HEK293 (cell line): ENCODE results near the gene BCR.

Source experiments
- BCL11B ChIP-seq: fragments of 450-650 bp; formaldehyde crosslinking; IDR thresholded peaks from 2 replicates; pipeline ENCODE4 v1.5.1; 2016; ENCODE audit warnings: low read depth, missing biosample characterization, missing genetic modification characterization
- ELK4 ChIP-seq: IDR thresholded peaks from 2 replicates; pipeline ENCODE4 v1.6.1; 2011; ENCODE audit warnings: mild to moderate bottlenecking, low read depth, low read length, borderline replicate concordance
- MZF1 ChIP-seq: fragments of 450-650 bp; formaldehyde crosslinking; IDR thresholded peaks from 2 replicates; pipeline ENCODE4 v1.5.1; 2017; ENCODE audit warnings: missing biosample characterization, missing genetic modification characterization, borderline replicate concordance
- OVOL3 ChIP-seq: fragments of 450-650 bp; formaldehyde crosslinking; IDR thresholded peaks from 2 replicates; pipeline ENCODE4 v1.5.1; 2016; ENCODE audit warnings: missing biosample characterization, missing genetic modification characterization
- PRDM4 ChIP-seq: fragments of 450-650 bp; formaldehyde crosslinking; IDR thresholded peaks from 2 replicates; pipeline ENCODE4 v1.5.1; 2017; ENCODE audit warnings: missing biosample characterization, missing genetic modification characterization
- ZBTB1 ChIP-seq: fragments of 450-650 bp; formaldehyde crosslinking; IDR thresholded peaks from 2 replicates; pipeline ENCODE4 v1.5.1; 2016; ENCODE audit warnings: missing biosample characterization, missing genetic modification characterization
- ZFP69B ChIP-seq: fragments of 450-650 bp; formaldehyde crosslinking; IDR thresholded peaks from 2 replicates; pipeline ENCODE4 v1.5.1; 2016; ENCODE audit warnings: missing biosample characterization, missing genetic modification characterization
- ZIC2 ChIP-seq: fragments of 450-650 bp; formaldehyde crosslinking; IDR thresholded peaks from 2 replicates; pipeline ENCODE4 v1.5.1; 2016; ENCODE audit warnings: missing biosample characterization, missing genetic modification characterization
- ZNF169 ChIP-seq: fragments of 450-650 bp; formaldehyde crosslinking; IDR thresholded peaks from 2 replicates; pipeline ENCODE4 v1.5.1; 2016; ENCODE audit warnings: missing biosample characterization, missing genetic modification characterization
- ZNF175 ChIP-seq: fragments of 450-650 bp; formaldehyde crosslinking; IDR thresholded peaks from 2 replicates; pipeline ENCODE4 v1.5.1; 2016; ENCODE audit warnings: missing biosample characterization, missing genetic modification characterization
- ZNF184 ChIP-seq: fragments of 450-650 bp; IDR thresholded peaks from 2 replicates; pipeline ENCODE4 v1.5.1; 2018; ENCODE audit warnings: missing biosample characterization, mild to moderate bottlenecking, missing genetic modification characterization
- ZNF211 ChIP-seq: fragments of 450-650 bp; formaldehyde crosslinking; IDR thresholded peaks from 2 replicates; pipeline ENCODE4 v1.5.1; 2016; ENCODE audit warnings: low read depth, missing biosample characterization, missing genetic modification characterization
- ZNF221 ChIP-seq: fragments of 450-650 bp; formaldehyde crosslinking; IDR thresholded peaks from 2 replicates; pipeline ENCODE4 v1.5.1; 2017; ENCODE audit warnings: missing biosample characterization, missing genetic modification characterization, borderline replicate concordance
- ZNF292 ChIP-seq: fragments of 450-650 bp; formaldehyde crosslinking; IDR thresholded peaks from 2 replicates; pipeline ENCODE4 v1.5.1; 2016; ENCODE audit warnings: low read depth, missing biosample characterization, missing genetic modification characterization, borderline replicate concordance
- ZNF341 ChIP-seq: fragments of 450-650 bp; formaldehyde crosslinking; IDR thresholded peaks from 2 replicates; pipeline ENCODE4; 2016; ENCODE audit warnings: low read depth, missing biosample characterization, missing genetic modification characterization
- ZNF518A ChIP-seq: fragments of 450-650 bp; formaldehyde crosslinking; conservative IDR thresholded peaks from 2 replicates; pipeline ENCODE4 v1.5.1; 2016; ENCODE audit warnings: low read depth, missing biosample characterization, missing genetic modification characterization
- ZNF610 ChIP-seq: fragments of 450-650 bp; formaldehyde crosslinking; IDR thresholded peaks from 2 replicates; pipeline ENCODE4 v1.5.1; 2016; ENCODE audit warnings: missing biosample characterization, missing genetic modification characterization, borderline replicate concordance
- ZNF677 ChIP-seq: fragments of 450-650 bp; IDR thresholded peaks from 2 replicates; pipeline ENCODE4 v1.5.0; 2018; ENCODE audit warnings: missing biosample characterization, mild to moderate bottlenecking, missing genetic modification characterization, moderate library complexity
- ZNF785 ChIP-seq: fragments of 450-650 bp; formaldehyde crosslinking; IDR thresholded peaks from 2 replicates; pipeline ENCODE4 v1.5.1; 2016; ENCODE audit warnings: missing biosample characterization, missing genetic modification characterization
- TF ChIP-seq, protein P1 (sequence below): fragments of 450-650 bp; formaldehyde crosslinking; IDR thresholded peaks from 2 replicates; pipeline ENCODE4 v1.5.1; 2016; ENCODE audit warnings: missing biosample characterization, missing genetic modification characterization, borderline replicate concordance
- TF ChIP-seq, protein P2 (sequence below): fragments of 450-650 bp; formaldehyde crosslinking; IDR thresholded peaks from 2 replicates; pipeline ENCODE4 v1.5.1; 2016; ENCODE audit warnings: missing biosample characterization, missing genetic modification characterization
- TF ChIP-seq, protein P3 (sequence below): fragments of 450-650 bp; formaldehyde crosslinking; IDR thresholded peaks from 2 replicates; pipeline ENCODE4 v1.5.1; 2016; ENCODE audit warnings: missing biosample characterization, missing genetic modification characterization

BCR gene

DNA sequence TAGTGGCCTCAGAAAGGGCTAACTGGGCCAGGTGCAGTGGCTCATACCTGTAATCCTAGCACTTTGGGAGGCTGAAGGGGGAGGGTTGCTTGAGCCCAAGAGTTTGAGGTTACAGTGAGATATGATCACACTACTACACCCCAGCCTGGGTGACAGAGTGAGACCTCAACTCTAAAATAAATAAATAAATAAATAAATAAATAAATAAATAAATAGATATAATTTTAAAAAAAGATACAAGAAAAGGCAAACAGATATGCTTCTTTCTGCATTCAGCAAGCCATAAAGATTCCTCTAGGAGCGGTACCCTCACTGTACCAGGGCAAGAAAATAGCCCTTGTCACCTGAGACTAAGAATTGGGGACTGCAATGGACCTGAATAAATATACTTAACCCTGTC, 37.2 kb upstream of the BCR start (continued):
- TF ChIP-seq PRDM4 (tag by site-specific recombination) (no peak), MZF1 (tag by site-specific recombination) (no peak), ZNF677 (tag by site-specific recombination) (no peak), ZNF211 (tag by site-specific recombination) (no peak), ZNF169 (tag by site-specific recombination) (no peak), ZBTB1 (tag by site-specific recombination) (no peak), ZNF610 (tag by site-specific recombination) (no peak), ZNF221 (tag by site-specific recombination) (no peak), ELK4 (no peak), ZIC2 (tag by site-specific recombination) (no peak), BCL11B (tag by site-specific recombination) (no peak), ZNF518A (tag by site-specific recombination) (peak; percentile 92), OVOL3 (tag by site-specific recombination) (no peak), ZNF175 (tag by site-specific recombination) (no peak), ZFP69B (tag by site-specific recombination) (no peak), ZNF785 (tag by site-specific recombination) (no peak), ZNF341 (tag by site-specific recombination) (peak; percentile 20; the same call in 1 of the 2 replicates), ZNF292 (tag by site-specific recombination) (peak; percentile 52; the same call in 1 of the 2 replicates), ZNF184 (tag by site-specific recombination) (no peak)
- TF ChIP-seq, protein P1, sequence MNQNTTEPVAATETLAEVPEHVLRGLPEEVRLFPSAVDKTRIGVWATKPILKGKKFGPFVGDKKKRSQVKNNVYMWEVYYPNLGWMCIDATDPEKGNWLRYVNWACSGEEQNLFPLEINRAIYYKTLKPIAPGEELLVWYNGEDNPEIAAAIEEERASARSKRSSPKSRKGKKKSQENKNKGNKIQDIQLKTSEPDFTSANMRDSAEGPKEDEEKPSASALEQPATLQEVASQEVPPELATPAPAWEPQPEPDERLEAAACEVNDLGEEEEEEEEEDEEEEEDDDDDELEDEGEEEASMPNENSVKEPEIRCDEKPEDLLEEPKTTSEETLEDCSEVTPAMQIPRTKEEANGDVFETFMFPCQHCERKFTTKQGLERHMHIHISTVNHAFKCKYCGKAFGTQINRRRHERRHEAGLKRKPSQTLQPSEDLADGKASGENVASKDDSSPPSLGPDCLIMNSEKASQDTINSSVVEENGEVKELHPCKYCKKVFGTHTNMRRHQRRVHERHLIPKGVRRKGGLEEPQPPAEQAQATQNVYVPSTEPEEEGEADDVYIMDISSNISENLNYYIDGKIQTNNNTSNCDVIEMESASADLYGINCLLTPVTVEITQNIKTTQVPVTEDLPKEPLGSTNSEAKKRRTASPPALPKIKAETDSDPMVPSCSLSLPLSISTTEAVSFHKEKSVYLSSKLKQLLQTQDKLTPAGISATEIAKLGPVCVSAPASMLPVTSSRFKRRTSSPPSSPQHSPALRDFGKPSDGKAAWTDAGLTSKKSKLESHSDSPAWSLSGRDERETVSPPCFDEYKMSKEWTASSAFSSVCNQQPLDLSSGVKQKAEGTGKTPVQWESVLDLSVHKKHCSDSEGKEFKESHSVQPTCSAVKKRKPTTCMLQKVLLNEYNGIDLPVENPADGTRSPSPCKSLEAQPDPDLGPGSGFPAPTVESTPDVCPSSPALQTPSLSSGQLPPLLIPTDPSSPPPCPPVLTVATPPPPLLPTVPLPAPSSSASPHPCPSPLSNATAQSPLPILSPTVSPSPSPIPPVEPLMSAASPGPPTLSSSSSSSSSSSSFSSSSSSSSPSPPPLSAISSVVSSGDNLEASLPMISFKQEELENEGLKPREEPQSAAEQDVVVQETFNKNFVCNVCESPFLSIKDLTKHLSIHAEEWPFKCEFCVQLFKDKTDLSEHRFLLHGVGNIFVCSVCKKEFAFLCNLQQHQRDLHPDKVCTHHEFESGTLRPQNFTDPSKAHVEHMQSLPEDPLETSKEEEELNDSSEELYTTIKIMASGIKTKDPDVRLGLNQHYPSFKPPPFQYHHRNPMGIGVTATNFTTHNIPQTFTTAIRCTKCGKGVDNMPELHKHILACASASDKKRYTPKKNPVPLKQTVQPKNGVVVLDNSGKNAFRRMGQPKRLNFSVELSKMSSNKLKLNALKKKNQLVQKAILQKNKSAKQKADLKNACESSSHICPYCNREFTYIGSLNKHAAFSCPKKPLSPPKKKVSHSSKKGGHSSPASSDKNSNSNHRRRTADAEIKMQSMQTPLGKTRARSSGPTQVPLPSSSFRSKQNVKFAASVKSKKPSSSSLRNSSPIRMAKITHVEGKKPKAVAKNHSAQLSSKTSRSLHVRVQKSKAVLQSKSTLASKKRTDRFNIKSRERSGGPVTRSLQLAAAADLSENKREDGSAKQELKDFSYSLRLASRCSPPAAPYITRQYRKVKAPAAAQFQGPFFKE (tag by site-specific recombination): no peak
- TF ChIP-seq, protein P2, sequence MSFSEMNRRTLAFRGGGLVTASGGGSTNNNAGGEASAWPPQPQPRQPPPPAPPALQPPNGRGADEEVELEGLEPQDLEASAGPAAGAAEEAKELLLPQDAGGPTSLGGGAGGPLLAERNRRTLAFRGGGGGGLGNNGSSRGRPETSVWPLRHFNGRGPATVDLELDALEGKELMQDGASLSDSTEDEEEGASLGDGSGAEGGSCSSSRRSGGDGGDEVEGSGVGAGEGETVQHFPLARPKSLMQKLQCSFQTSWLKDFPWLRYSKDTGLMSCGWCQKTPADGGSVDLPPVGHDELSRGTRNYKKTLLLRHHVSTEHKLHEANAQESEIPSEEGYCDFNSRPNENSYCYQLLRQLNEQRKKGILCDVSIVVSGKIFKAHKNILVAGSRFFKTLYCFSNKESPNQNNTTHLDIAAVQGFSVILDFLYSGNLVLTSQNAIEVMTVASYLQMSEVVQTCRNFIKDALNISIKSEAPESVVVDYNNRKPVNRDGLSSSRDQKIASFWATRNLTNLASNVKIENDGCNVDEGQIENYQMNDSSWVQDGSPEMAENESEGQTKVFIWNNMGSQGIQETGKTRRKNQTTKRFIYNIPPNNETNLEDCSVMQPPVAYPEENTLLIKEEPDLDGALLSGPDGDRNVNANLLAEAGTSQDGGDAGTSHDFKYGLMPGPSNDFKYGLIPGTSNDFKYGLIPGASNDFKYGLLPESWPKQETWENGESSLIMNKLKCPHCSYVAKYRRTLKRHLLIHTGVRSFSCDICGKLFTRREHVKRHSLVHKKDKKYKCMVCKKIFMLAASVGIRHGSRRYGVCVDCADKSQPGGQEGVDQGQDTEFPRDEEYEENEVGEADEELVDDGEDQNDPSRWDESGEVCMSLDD: no peak
- TF ChIP-seq, protein P3, sequence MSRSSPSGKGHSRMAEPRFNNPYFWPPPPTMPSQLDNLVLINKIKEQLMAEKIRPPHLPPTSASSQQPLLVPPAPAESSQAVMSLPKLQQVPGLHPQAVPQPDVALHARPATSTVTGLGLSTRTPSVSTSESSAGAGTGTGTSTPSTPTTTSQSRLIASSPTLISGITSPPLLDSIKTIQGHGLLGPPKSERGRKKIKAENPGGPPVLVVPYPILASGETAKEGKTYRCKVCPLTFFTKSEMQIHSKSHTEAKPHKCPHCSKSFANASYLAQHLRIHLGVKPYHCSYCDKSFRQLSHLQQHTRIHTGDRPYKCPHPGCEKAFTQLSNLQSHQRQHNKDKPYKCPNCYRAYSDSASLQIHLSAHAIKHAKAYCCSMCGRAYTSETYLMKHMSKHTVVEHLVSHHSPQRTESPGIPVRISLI (tag by site-specific recombination): no peak
